Gastrocnemius medialis (tissue), 4 donors: ENCODE data around the gene CD7. TPM values are rescaled to one million over a fixed set of nuclear protein-coding genes. Genes with fewer than 3 reads are reported as not detected.
"Not testable (repeated sequence)": the region's sequence is repeated elsewhere in the genome, so short reads cannot be mapped to it uniquely, and the experiment has no call there.

Experiments
- ATAC-seq, 2 donors: fragments of 150-250 bp; one replicate each; pipeline ENCODE4 v1.9.1; 2016
- DNase-seq, 2 donors: peaks; one replicate each; pipeline ENCODE4 v3.0.0-alpha.2; 2019
- H3K27ac ChIP-seq, 4 donors: fragments of 200-600 bp; sonication (generic); 1 replicate in 1 of 4; 2 replicates in 3 of 4; pipeline ENCODE4 v1.5.1; 2016 to 2018; ENCODE audit warnings: mild to moderate bottlenecking in 2 of 4, moderate library complexity in 1 of 4
- H3K27me3 ChIP-seq, 3 donors: fragments of 200-600 bp; sonication (generic) in 2 of 3; 1 replicate in 1 of 3; 2 replicates in 2 of 3; pipeline versions ENCODE4 v1.5.1 to v1.6.0; 2016 to 2019; ENCODE audit warnings: mild to moderate bottlenecking in 1 of 3, moderate library complexity in 1 of 3
- H3K36me3 ChIP-seq, 2 donors: fragments of 200-600 bp; sonication (generic) in 1 of 2; one replicate each; pipeline ENCODE4 v1.5.1; 2017 to 2018
- H3K4me1 ChIP-seq, 2 donors: fragments of 200-600 bp; sonication (generic) in 1 of 2; one replicate each; pipeline ENCODE4 v1.5.1; 2016 to 2017; ENCODE audit warnings: mild to moderate bottlenecking in 2 of 2
- H3K4me3 ChIP-seq, 4 donors: fragments of 200-600 bp; sonication (generic) in 3 of 4; 1 replicate in 1 of 4; 2 replicates in 3 of 4; pipeline ENCODE4 v1.5.1; 2016 to 2019; ENCODE audit warnings: mild to moderate bottlenecking in 2 of 4
- H3K9me3 ChIP-seq, 3 donors: fragments of 200-600 bp; sonication (generic) in 2 of 3; 1 replicate in 1 of 3; 2 replicates in 2 of 3; pipeline ENCODE4 v1.5.1; 2016 to 2019
- CTCF ChIP-seq, 5 experiments: fragments of 450-650 bp in 3 of 5; fragments of 200-600 bp in 2 of 5; sonication (generic) in 2 of 5; IDR thresholded peaks in 4 of 5; conservative IDR thresholded peaks in 1 of 5; 1 replicate in 4 of 5; 2 replicates in 1 of 5; pipeline ENCODE4 v1.5.1; 2016 to 2019; ENCODE audit warnings: antibody characterized with exemption in 5 of 5, mild to moderate bottlenecking in 3 of 5, moderate library complexity in 3 of 5
- POLR2A ChIP-seq, 2 donors: fragments of 450-650 bp; IDR thresholded peaks; one replicate each; pipeline ENCODE4 v1.6.1; 2017; ENCODE audit warnings: antibody characterized with exemption in 2 of 2, mild to moderate bottlenecking in 2 of 2, moderate library complexity in 2 of 2
- in situ Hi-C, 4 donors: fragments of 200-750 bp; cut with MboI; loops; one replicate each; pipeline versions ENCODE4 v1.15.0 to v1.8.0; 2017; ENCODE audit warnings: low sequenced_read_pairs in 4 of 4
- intact Hi-C: fragments of 100-400 bp; cut with DNase I; formaldehyde crosslinking; loops from one replicate; pipeline ENCODE4 v1.15.1; 2023; ENCODE audit warnings: low total_unique reads
- total RNA-seq, 4 donors: library from RNA; depleted of rRNA; stranded (reverse); fragments of >200 nt; gene quantifications; one replicate each; pipeline versions ENCODE4 v1.1.0 to v1.2.3, GENCODE V29; 2016

The CD7 gene
- 1 to 10 TPM in 1 of 4 donors, not detected in 3; 1.7 TPM for total RNA-seq

- Histone ChIP-seq H3K4me1 (no peaks in the 10 kb centered on the region), H3K27me3 (peaks cover 17 to 29% (median 22%) of the 10 kb centered on the region in 3 donors), H3K36me3 (no peaks in the 10 kb centered on the region), H3K4me3 (no peak within 1 kb of the TSS), H3K27ac (no peak within 1 kb of the TSS), H3K9me3 (no peaks in the 10 kb centered on the region)
- DNase-seq (no peak), ATAC-seq (no peak)
- in situ Hi-C loops (no loop called here), intact Hi-C loops (no loop called here)
- TF ChIP-seq POLR2A (IDR thresholded peaks at IDR 0.05) (no peak), CTCF (IDR thresholded peaks at IDR 0.05 in 4 of 5, conservative IDR thresholded peaks at IDR 0.05 in 1 of 5) (no peak)
Observed at GRCh38 chr17:82317394-82318168, at the start of gene CD7. Gene CD7, minus strand, starts transcription at chr17:82317608. Its CDS starts 113 bp downstream, at chr17:82317495.

DNA sequence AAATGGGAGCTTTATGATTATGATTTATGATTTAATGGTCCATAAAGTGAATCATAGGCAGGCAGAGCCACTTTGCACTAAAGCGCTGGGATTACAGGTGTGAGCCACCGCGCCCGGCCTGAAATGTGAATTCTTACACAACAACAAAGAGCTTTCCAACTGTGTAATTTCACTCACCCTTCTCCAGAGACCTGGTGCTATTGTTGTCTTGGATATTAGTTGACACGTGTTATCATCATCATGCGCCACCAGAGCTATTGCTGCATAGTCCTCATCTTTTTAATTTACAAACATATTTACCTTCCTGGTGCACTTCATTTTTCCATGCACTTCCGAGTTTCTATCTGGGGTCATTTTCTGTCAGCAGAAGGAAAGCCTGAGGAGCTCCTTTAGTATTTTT, 49.3 kb upstream of the CD7 start:
- Histone ChIP-seq H3K36me3 (no peaks in the 10 kb centered on the region), H3K4me1 (peaks cover 11 to 12% of the 10 kb centered on the region in 2 donors), H3K4me3 (no peak overlapping the region), H3K27me3 (peaks cover 19 to 29% (median 22%) of the 10 kb centered on the region in 3 donors), H3K9me3 (no peaks in the 10 kb centered on the region), H3K27ac (no peak overlapping the region)
- in situ Hi-C loops: loop anchor here in 1 of 4 donors (25.0 kb wide), 1 partner anchor 396 kb away; the partner anchor contains the start of gene TBCD
- DNase-seq (no peak), ATAC-seq (no peak)
- intact Hi-C loops: no loop called here
- TF ChIP-seq POLR2A (IDR thresholded peaks at IDR 0.05): no peak
- TF ChIP-seq CTCF (IDR thresholded peaks at IDR 0.05 in 4 of 5, conservative IDR thresholded peaks at IDR 0.05 in 1 of 5): no peak

- Histone ChIP-seq H3K9me3 (no peaks in the 10 kb centered on the region), H3K4me1 (peaks cover 5% of the 10 kb centered on the region in 2 donors), H3K27ac (no peak overlapping the region), H3K27me3 (peaks cover 10 to 21% (median 16%) of the 10 kb centered on the region in 3 donors), H3K4me3 (no peak overlapping the region), H3K36me3 (no peaks in the 10 kb centered on the region)
- intact Hi-C loops: no loop called here
- ATAC-seq: no peak
- DNase-seq: no peak
- TF ChIP-seq POLR2A (IDR thresholded peaks at IDR 0.05) (no peak), CTCF (IDR thresholded peaks at IDR 0.05 in 4 of 5, conservative IDR thresholded peaks at IDR 0.05 in 1 of 5) (no peak)
- in situ Hi-C loops: loop anchor here in 1 of 4 donors (25.0 kb wide), 1 partner anchor 397 kb away; the partner anchor contains the start of gene TBCD
Observed at GRCh38 chr17:82365606-82366295, 48.3 kb upstream of the CD7 start.

- Histone ChIP-seq H3K9me3 (no peaks in the 10 kb centered on the region), H3K36me3 (no peaks in the 10 kb centered on the region), H3K4me1 (no peaks in the 10 kb centered on the region), H3K4me3 (no peak overlapping the region), H3K27me3 (peaks cover under 1 to 7% (median 4%) of the 10 kb centered on the region in 3 donors), H3K27ac (no peak overlapping the region)
- in situ Hi-C loops: loop anchor here in 1 of 4 donors (25.0 kb wide), 1 partner anchor 400 kb away; the partner anchor contains the start of gene TBCD
- TF ChIP-seq POLR2A (IDR thresholded peaks at IDR 0.05): no peak
- TF ChIP-seq CTCF (IDR thresholded peaks at IDR 0.05 in 4 of 5, conservative IDR thresholded peaks at IDR 0.05 in 1 of 5): no peak
- ATAC-seq (no peak), DNase-seq (no peak)
- intact Hi-C loops: no loop called here
Observed at GRCh38 chr17:82361885-82362633, 44.7 kb upstream of the CD7 start.

- peaks cover 10 to 30% (median 17%) of the 10 kb centered on the region in 3 donors for H3K27me3 ChIP-seq
- ATAC-seq, H3K36me3 ChIP-seq, H3K4me1 ChIP-seq, H3K9me3 ChIP-seq, H3K4me3 ChIP-seq, H3K27ac ChIP-seq, DNase-seq, intact Hi-C loops: not testable (repeated sequence)
- in situ Hi-C loops: loop anchor here (10.0 to 25.0 kb wide), 3 partner anchors 55 to 403 kb away; partner anchors contain the start of genes HEXD (in 1 of the 4), OGFOD3 (in 1 of the 4) and TBCD (in 1 of the 4)
Observed at GRCh38 chr17:82359451-82360074, 42.2 kb upstream of the CD7 start.
